Mucosa of rectum (tissue), 2 donors: ENCODE results near the gene ARID1B.
"Not testable (repeated sequence)": the region's sequence is repeated elsewhere in the genome, so short reads cannot be mapped to it uniquely, and the experiment has no call there.

ENCODE experiments used
- H3K27ac ChIP-seq, 2 donors: one replicate each; pipeline ENCODE4 v1.7.0; 2013; ENCODE audit warnings: inconsistent platforms in 2 of 2, low read depth in 2 of 2, low read length in 2 of 2
- H3K27me3 ChIP-seq, 2 donors: one replicate each; pipeline ENCODE4 v1.7.0; 2013; ENCODE audit warnings: low read length in 2 of 2; ENCODE audit not compliant: control insufficient read depth in 2 of 2, insufficient read depth in 2 of 2
- H3K36me3 ChIP-seq, 2 donors: one replicate each; pipeline ENCODE4 v1.7.0; 2013; ENCODE audit warnings: low read length in 2 of 2; ENCODE audit not compliant: control insufficient read depth in 2 of 2, insufficient read depth in 2 of 2
- H3K4me1 ChIP-seq, 2 donors: one replicate each; pipeline ENCODE4 v1.7.0; 2013; ENCODE audit warnings: low read length in 2 of 2, mild to moderate bottlenecking in 1 of 2; ENCODE audit not compliant: control insufficient read depth in 2 of 2, insufficient read depth in 2 of 2
- H3K4me3 ChIP-seq, 2 donors: one replicate each; pipeline ENCODE4 v1.7.0; 2013; ENCODE audit warnings: low read length in 2 of 2
- H3K9ac ChIP-seq, 2 donors: one replicate each; pipeline ENCODE4 v1.7.0; 2013; ENCODE audit warnings: low read length in 2 of 2, low read depth in 1 of 2, mild to moderate bottlenecking in 1 of 2
- H3K9me3 ChIP-seq, 2 donors: one replicate each; pipeline ENCODE4 v1.7.0; 2013; ENCODE audit warnings: low read length in 2 of 2; ENCODE audit not compliant: control insufficient read depth in 2 of 2
- donor health status: healthy.
- donor health status: Normal muscosa, but diverticular disease.

ARID1B gene

GRCh38 chr6:157034436-157035230, 257.5 kb downstream of the ARID1B start:
- Histone ChIP-seq H3K27ac (no peak overlapping the region), H3K9ac (no peak overlapping the region)

GRCh38 chr6:157035546-157035945, 258.4 kb downstream of the ARID1B start:
- no peaks in the 10 kb centered on the region for H3K9me3 ChIP-seq
- no peaks in the 10 kb centered on the region for H3K36me3 ChIP-seq
- H3K4me1 ChIP-seq, result peaks cover 0 to 13% of the 10 kb centered on the region in 2 donors
- H3K27ac ChIP-seq, result no peak overlapping the region
- H3K27me3 ChIP-seq, result no peaks in the 10 kb centered on the region
- no peak overlapping the region for H3K9ac ChIP-seq
- H3K4me3 ChIP-seq, result no peak overlapping the region

More at GRCh38 chr6:157034436-157035230, 257.5 kb downstream of the ARID1B start:
- H3K9me3 ChIP-seq, result no peaks in the 10 kb centered on the region
- no peak overlapping the region for H3K4me3 ChIP-seq
- H3K27me3 ChIP-seq, result no peaks in the 10 kb centered on the region
- H3K4me1 ChIP-seq, result peaks cover 0 to 13% of the 10 kb centered on the region in 2 donors
- no peaks in the 10 kb centered on the region for H3K36me3 ChIP-seq

- no peak overlapping the region for H3K27ac ChIP-seq
- H3K9ac ChIP-seq, result no peak overlapping the region
- no peaks in the 10 kb centered on the region for H3K9me3 ChIP-seq
- no peaks in the 10 kb centered on the region for H3K27me3 ChIP-seq
- peaks cover 0 to 13% of the 10 kb centered on the region in 2 donors for H3K4me1 ChIP-seq
- H3K4me3 ChIP-seq, result no peak overlapping the region
- no peaks in the 10 kb centered on the region for H3K36me3 ChIP-seq
These were observed 259.1 kb downstream of the ARID1B start for GRCh38 chr6:157036245-157036711.

GRCh38 chr6:157037165-157037564, 260.0 kb downstream of the ARID1B start:
- no peak overlapping the region for H3K4me3 ChIP-seq
- no peak overlapping the region for H3K27ac ChIP-seq
- H3K9me3 ChIP-seq, result no peaks in the 10 kb centered on the region
- no peaks in the 10 kb centered on the region for H3K27me3 ChIP-seq
- no peaks in the 10 kb centered on the region for H3K36me3 ChIP-seq
- H3K9ac ChIP-seq, result no peak overlapping the region
- H3K4me1 ChIP-seq, result peaks cover 0 to 13% of the 10 kb centered on the region in 2 donors

GRCh38 chr6:157038610-157039009, 261.4 kb downstream of the ARID1B start:
- H3K36me3 ChIP-seq, result no peaks in the 10 kb centered on the region
- no peaks in the 10 kb centered on the region for H3K27me3 ChIP-seq
- H3K9me3 ChIP-seq, result no peaks in the 10 kb centered on the region
- H3K4me3 ChIP-seq, result no peak overlapping the region
- no peak overlapping the region for H3K27ac ChIP-seq
- H3K4me1 ChIP-seq, result peaks cover 0 to 12% of the 10 kb centered on the region in 2 donors
- H3K9ac ChIP-seq, result no peak overlapping the region

- not testable (repeated sequence) for H3K9me3 ChIP-seq, H3K36me3 ChIP-seq, H3K27me3 ChIP-seq, H3K27ac ChIP-seq, H3K9ac ChIP-seq, H3K4me3 ChIP-seq, H3K4me1 ChIP-seq
These were observed 262.5 kb downstream of the ARID1B start for GRCh38 chr6:157039639-157040038.

- Histone ChIP-seq H3K4me1 (peaks cover 0 to 5% of the 10 kb centered on the region in 2 donors), H3K9me3 (no peaks in the 10 kb centered on the region), H3K36me3 (no peaks in the 10 kb centered on the region), H3K27me3 (no peaks in the 10 kb centered on the region), H3K9ac (no peak overlapping the region), H3K4me3 (no peak overlapping the region), H3K27ac (no peak overlapping the region)
These were observed 263.0 kb downstream of the ARID1B start for GRCh38 chr6:157040191-157040590.

- H3K27me3 ChIP-seq, result no peaks in the 10 kb centered on the region
- no peaks in the 10 kb centered on the region for H3K4me1 ChIP-seq
These were observed 268.8 kb downstream of the ARID1B start for GRCh38 chr6:157045831-157046454.

GRCh38 chr6:157046776-157047175, 269.6 kb downstream of the ARID1B start:
- Histone ChIP-seq H3K9me3 (no peaks in the 10 kb centered on the region), H3K9ac (no peak overlapping the region), H3K4me1 (no peaks in the 10 kb centered on the region)

More at GRCh38 chr6:157045831-157046454, 268.8 kb downstream of the ARID1B start:
- Histone ChIP-seq H3K9ac (no peak overlapping the region), H3K9me3 (no peaks in the 10 kb centered on the region), H3K4me3 (no peak overlapping the region), H3K27ac (no peak overlapping the region), H3K36me3 (no peaks in the 10 kb centered on the region)

GRCh38 chr6:157047328-157047727, 270.1 kb downstream of the ARID1B start:
- H3K27me3 ChIP-seq, result no peaks in the 10 kb centered on the region
- no peaks in the 10 kb centered on the region for H3K4me1 ChIP-seq
- no peak overlapping the region for H3K4me3 ChIP-seq
- no peaks in the 10 kb centered on the region for H3K9me3 ChIP-seq
- H3K36me3 ChIP-seq, result no peaks in the 10 kb centered on the region
- no peak overlapping the region for H3K27ac ChIP-seq
- H3K9ac ChIP-seq, result no peak overlapping the region

More at GRCh38 chr6:157046776-157047175, 269.6 kb downstream of the ARID1B start:
- Histone ChIP-seq H3K36me3 (no peaks in the 10 kb centered on the region), H3K4me3 (no peak overlapping the region), H3K27ac (no peak overlapping the region), H3K27me3 (no peaks in the 10 kb centered on the region)
